Hypothalamus (tissue), 51 donors: Measurements from ENCODE around the gene LGALS9B.
A peak's percentile ranks its signal among the peaks of the same experiment; 100 is the strongest.
"Not testable (repeated sequence)": the region's sequence is repeated elsewhere in the genome, so short reads cannot be mapped to it uniquely, and the experiment has no call there.

Source experiments
- DNase-seq, 51 donors: peaks; one replicate each; lab custom pipeline; 2025; lab: John Stamatoyannopoulos, UW

LGALS9B gene

DNA sequence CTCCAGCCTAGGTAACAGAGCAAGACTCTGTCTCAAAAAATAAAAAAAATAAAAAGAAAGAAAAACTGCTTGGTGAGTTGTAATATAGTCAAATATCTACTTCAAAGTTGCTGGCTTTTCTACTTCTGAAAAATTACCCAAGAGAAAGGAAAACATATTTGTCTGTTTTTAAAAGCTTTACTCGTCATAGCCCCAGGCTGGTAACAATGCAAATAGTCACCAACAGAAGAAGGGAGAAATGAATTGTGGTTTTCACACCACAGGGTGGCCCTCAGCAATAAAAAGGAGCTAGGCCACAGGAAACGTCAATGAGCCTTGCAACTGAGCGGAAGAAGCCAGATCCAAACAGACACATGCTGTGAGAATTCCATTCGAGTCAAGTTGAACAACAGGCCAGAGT lies 1.8 kb upstream of the LGALS9B start:
- not testable (repeated sequence) for DNase-seq

DNA sequence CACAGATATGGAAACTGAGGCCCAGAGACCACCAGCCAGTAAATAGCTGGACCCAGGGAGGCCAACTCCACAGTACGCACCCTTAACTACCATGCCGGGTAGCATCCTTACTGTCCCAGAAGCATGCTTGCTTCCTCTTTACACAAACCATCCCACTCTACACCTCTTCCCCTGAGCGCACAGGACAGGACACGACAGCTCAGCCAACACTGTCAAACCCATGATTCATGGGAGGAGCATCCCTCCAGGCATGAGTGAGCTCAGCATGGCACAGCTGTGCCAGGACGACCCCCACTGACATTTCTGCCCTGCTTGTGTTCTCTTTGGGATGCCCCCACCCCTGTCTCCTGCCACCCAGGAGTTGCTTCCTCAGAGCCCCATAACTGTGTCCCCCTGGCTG lies 340 bp downstream of the LGALS9B start:
- not testable (repeated sequence) for DNase-seq

GRCh38 chr17:20466553-20466952 lies 786 bp downstream of the LGALS9B start:
- not testable (repeated sequence) for DNase-seq

GRCh38 chr17:20465535-20465934 lies 1.8 kb downstream of the LGALS9B start:
- not testable (repeated sequence) for DNase-seq

GRCh38 chr17:20464854-20465414 lies 2.4 kb downstream of the LGALS9B start:
- DNase-seq: peak in 1 of 51 donors; percentile 3

DNA sequence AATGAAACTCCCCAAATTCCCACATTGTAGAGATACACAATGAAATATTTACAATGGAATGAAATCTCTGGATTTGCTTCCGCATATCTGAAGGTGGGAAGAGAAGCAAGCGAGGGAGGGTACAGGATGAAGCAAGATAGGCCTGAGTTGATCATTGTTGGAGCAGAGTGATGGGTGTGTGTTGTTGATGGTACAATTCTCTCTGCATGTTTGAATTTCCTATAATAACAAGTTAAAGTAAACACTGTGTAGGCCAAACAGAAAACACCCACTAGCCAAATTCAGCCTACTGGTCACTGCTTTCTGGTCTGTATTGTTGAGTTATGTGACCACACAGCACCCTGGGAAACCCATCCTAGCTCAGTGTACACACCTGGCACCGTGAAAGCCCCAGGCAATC lies 5.2 kb downstream of the LGALS9B start:
- DNase-seq: not testable (repeated sequence)

DNA sequence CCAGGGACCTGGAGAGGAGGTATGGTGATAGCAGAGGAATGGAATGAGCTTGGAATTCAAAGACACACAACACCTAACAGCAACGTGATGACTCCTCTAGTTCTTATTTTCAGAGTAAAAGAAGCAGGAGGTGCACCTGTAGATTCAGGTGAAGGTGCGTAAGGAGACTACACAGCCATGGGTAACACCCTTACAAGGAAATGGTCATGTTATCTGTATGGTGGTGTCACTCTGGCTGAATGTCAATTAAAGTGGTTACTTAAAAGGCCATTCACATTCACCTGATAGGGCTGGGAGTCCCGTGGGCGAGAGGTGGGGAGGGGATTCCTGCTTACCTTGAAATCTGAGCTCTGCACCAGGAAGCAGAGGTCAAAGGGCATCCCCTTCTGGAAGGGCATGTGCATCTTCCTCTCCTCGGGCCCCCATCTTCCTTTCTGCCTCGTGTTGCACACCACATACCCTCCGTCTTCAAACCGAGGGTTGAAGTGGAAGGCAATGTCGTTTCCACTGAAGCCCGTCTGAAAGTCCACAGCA lies 9.4 kb downstream of the LGALS9B start:
- not testable (repeated sequence) for DNase-seq

DNA sequence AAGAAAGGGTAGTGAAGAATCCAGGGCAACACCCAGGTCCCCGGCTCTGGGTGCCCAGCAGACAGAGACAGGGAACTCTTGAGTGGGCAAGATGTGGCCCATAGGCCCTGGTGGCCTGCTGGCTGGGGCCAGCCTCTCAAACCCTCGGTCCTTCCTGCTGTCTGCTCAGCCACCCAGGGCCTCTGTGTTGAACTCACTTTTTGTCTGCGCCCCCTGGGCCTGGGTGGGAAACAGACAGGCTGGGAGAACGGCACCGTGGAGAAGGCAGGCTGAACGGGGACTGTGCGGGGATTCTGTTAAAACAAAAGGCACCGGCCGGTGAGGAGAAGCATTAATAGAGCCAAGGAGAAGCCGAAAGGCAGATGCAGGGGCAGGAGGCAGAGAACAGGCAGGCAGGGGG lies 12.2 kb downstream of the LGALS9B start:
- DNase-seq: not testable (repeated sequence)

- DNase-seq: not testable (repeated sequence)
Measured at GRCh38 chr17:20453820-20454434, 13.4 kb downstream of the LGALS9B start.

DNA sequence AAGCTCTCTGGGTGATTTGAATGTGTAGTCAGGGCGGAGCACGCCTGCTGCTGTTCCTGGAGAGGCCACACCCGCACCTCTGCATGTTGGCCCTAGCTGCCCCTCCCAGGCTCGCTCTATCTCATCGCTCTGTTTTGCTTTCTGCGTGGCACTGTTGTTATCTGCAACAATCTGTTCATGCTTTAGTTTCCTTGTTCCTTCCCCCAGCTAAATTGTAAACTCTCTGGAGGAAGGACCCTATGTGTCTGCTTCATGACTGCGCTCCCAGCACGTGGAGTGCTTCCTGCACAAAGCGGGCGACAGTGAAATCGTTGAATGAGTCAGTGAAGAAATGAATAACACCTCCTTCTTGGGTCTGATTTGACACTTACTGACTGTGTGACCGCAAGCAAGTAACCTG lies 16.5 kb downstream of the LGALS9B start:
- not testable (repeated sequence) for DNase-seq

GRCh38 chr17:20447534-20448321 lies 19.6 kb downstream of the LGALS9B start:
- DNase-seq: not testable (repeated sequence)

DNA sequence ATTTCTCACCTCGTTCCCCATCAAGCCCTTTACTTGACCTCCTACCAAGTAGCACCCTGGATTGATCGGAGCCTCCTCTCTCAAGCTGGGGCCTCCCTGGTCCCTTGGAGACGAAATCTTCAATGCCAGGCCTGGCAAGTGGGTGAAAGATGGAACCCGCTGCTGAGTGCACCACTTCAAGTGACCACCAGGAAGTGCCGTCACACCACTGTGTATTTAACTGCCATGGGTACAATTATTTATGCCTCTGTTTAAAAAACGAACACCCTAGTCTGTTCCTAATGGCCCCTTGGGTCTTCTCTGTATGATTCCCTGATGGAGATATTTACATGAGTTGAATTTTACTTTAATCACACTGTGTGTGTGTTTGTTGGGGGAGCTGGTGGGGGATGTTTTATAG lies 20.4 kb downstream of the LGALS9B start:
- DNase-seq: not testable (repeated sequence)

DNA sequence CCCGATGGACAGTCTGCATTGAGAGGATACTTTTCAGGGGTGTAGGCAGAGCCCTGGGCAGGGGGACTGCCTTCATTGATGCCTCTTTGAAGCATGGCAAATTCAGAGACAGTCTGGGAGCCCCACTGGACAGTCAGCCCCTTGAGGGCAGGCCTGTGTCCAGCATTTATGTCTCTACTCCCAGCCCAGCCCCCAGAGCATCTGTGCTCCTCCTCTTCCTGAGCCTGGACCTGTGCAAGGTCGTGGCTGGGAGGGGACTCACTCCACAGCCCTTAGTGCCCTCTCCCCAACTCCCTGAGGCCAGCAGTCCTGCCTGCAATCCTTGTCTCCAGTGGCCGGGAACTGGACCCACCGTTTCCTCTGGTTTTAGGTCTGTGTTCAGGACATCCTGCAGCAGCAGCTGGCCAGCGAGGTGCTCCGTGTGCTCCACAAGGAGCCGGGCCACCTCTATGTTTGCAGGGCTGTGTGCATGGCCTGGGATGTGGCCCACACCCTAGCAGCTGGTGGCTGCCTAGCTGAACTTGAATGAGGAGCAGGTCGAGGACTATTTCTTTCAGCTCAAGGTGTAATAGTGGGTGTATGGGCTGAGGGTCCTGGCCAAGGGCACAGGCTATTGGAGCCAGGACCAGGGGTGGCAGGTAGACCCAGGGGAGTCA lies 22.6 kb downstream of the LGALS9B start:
- DNase-seq: not testable (repeated sequence)

GRCh38 chr17:20444173-20444572 lies 23.2 kb downstream of the LGALS9B start:
- not testable (repeated sequence) for DNase-seq

DNA sequence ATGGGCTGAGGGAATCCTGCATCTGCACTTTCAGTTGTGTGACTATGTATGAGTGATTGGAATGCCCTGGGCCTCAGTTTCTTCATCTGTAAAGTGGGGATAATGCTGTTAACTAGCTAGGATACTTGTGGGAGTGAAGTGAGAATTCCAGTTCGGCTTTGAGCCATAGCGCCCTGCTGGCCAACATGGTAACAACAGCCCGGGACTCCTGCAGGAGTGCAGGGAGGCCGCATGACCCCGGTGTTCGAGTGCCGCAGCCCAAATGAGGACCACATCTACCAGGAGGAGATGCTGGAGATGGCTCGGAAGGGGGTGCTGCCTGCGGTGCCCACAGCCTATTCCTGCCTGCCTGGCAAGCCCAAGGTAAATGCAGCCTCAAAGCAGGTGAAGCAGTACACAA lies 23.7 kb downstream of the LGALS9B start:
- DNase-seq: not testable (repeated sequence)

DNA sequence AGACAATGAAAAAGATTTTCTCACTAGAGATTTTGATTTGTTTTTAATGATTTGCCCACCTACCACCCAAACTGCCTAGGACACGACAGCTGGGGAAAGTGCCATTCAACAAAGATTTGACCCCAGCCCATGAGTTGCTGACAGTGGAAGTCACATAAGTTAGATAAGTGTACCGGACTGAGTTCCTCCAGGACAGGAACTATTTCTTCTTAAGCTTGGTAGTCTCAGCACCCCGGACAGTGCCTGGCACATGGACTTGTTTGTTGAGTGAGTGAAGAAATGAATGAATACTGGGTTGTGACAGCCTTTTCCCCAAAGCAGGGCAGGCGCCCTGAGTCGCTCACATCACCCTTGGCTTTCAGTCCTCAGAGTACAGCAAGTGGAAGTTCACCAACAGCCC lies 26.7 kb downstream of the LGALS9B start:
- DNase-seq: not testable (repeated sequence)

DNA sequence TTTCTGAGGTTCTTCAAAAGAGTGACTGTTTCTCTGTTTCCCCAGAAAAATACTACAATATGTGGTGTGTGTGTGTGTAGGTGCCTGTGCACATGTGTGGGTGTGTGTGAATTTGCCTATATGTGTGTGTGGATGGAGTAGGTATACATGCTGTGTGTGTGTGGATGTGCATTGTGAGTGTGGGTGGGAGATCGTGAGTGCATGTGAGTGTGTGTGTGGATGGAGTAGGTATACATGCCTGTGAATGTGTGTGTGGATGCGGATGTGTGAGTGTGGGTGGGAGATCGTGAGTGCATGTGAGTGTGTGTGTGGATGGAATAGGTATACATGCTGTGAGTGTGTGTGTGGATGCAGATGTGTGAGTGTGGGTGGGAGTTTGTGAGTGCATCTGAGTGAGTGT lies 32.2 kb downstream of the LGALS9B start:
- not testable (repeated sequence) for DNase-seq

GRCh38 chr17:20433382-20433781 lies 34.0 kb downstream of the LGALS9B start:
- not testable (repeated sequence) for DNase-seq

DNA sequence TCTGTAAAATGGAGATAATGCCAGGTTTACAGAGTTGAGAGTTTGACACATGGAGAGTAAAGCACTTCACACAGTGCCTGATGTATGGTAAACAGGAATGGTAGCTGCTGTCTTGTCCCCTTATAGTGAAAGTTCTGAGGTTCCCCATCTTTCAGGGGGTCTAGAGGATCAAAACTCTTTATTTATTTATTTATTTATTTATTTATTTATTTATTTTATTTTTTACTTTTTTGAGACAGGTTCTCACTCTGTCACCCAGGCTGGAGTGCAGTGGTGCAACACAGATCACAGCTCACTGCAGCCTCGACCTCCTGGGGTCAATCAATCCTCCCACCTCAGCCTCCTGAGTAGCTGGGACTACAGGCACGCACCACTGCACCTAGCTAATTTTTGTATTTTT lies 40.1 kb downstream of the LGALS9B start:
- not testable (repeated sequence) for DNase-seq

DNA sequence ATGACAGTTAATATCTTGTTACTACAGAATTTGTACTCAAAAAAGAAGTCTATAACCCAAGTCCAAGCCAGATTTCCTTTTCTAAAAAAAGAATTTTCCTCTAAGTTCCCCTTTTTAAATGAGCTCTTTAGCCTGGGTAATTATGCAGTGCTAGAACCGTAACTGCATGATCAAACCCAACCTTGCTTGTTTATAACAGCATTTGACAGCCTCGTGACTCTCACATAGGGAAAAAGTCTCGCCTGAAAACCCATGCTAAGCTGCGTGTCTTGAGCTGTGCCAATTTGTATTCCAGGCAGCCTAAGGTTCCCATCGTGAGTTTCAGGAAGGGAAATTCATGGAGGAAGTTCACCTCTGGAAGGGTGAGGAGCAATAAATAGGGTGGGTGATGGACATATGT lies 44.5 kb downstream of the LGALS9B start:
- DNase-seq: not testable (repeated sequence)

DNA sequence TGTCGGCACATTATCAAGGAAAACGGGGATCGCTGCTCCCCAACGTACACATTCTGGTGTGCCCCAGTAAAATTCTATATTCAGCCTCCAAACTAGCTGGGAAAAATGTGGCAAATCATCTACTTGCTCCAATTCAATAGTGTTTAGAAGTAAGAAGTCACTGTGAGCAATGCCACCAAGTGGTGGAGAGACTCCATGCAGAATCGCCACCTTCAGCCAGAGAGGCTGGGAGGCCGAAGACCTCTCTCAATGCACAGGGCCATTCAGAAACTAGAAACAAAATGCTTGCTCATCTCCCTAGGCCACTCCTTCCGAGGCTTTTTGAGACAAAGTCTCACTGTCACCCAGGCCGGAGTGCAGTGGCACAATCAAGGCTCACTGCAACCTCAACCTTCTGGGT lies 48.5 kb downstream of the LGALS9B start:
- DNase-seq: not testable (repeated sequence)
